Smooth muscle cell (in vitro differentiated cells): ENCODE measurements around the gene ZNF117. TPM values are rescaled to one million over a fixed set of nuclear protein-coding genes. Genes with fewer than 3 reads are reported as not detected.
"Not testable (repeated sequence)": the region's sequence is repeated elsewhere in the genome, so short reads cannot be mapped to it uniquely, and the experiment has no call there.

ENCODE experiments used
- DNase-seq: peaks from one replicate; lab custom pipeline; 2025; ENCODE audit not compliant: unreplicated experiment; lab: John Stamatoyannopoulos, UW
- H2AFZ ChIP-seq: fragments of 200-600 bp; sonication (generic); 2 replicates; pipeline ENCODE4 v1.6.0; 2016; ENCODE audit warnings: antibody characterized with exemption, low read depth, mild to moderate bottlenecking
- H3F3A ChIP-seq: fragments of 200-600 bp; sonication (generic); 2 replicates; pipeline ENCODE4 v1.6.0; 2017; ENCODE audit warnings: antibody characterized with exemption, low read depth
- H3K27ac ChIP-seq: fragments of 200-600 bp; sonication (generic); 2 replicates; pipeline ENCODE4 v1.5.1; 2016; ENCODE audit warnings: low read depth, mild to moderate bottlenecking
- H3K27me3 ChIP-seq: fragments of 200-600 bp; sonication (generic); 2 replicates; pipeline ENCODE4 v1.6.1; 2016; ENCODE audit warnings: low read depth, mild to moderate bottlenecking
- H3K36me3 ChIP-seq: fragments of 200-600 bp; sonication (generic); 2 replicates; pipeline ENCODE4 v1.5.1; 2016; ENCODE audit warnings: low read depth
- H3K4me1 ChIP-seq: fragments of 200-600 bp; sonication (generic); 2 replicates; pipeline ENCODE4 v1.5.1; 2016; ENCODE audit warnings: low read depth
- H3K4me2 ChIP-seq: fragments of 200-600 bp; sonication (generic); 2 replicates; pipeline ENCODE4 v1.6.0; 2016; ENCODE audit warnings: mild to moderate bottlenecking
- H3K4me3 ChIP-seq: fragments of 200-600 bp; sonication (generic); 2 replicates; pipeline ENCODE4 v1.5.1; 2016; ENCODE audit warnings: mild to moderate bottlenecking
- H3K79me2 ChIP-seq: fragments of 200-600 bp; sonication (generic); 2 replicates; pipeline ENCODE4 v1.6.0; 2016; ENCODE audit warnings: low read depth, mild to moderate bottlenecking
- H3K9ac ChIP-seq: fragments of 200-600 bp; sonication (generic); 2 replicates; pipeline ENCODE4 v1.6.0; 2016; ENCODE audit warnings: low read depth
- H3K9me3 ChIP-seq: fragments of 200-600 bp; sonication (generic); replicated peaks from 2 replicates; pipeline ENCODE4 v1.5.1; 2016; ENCODE audit warnings: low read depth
- H4K20me1 ChIP-seq: fragments of 200-600 bp; sonication (generic); 2 replicates; pipeline ENCODE4 v1.6.0; 2016; ENCODE audit warnings: low read depth
- WGBS: methylation state at CpG from one replicate; pipeline ENCODE4 v1.1.7; 2016; ENCODE audit warnings: low lambda C conversion rate; 5-methylcytosine and 5-hydroxymethylcytosine counted together
- polyA plus RNA-seq: library from polyadenylated mRNA; unstranded; fragments of >200 nt; fragmentation: Nextera tagmentation; extraction: Ambion mirVana; gene quantifications from 2 replicates; pipeline ENCODE4 v1.2.1, GENCODE V29; 2016
- total RNA-seq: library from RNA; depleted of rRNA; stranded (reverse); fragments of >200 nt; gene quantifications from 2 replicates; pipeline ENCODE4 v1.2.3, GENCODE V29; 2014

The ZNF117 gene
- total and polyA plus RNA-seq, 2 experiments from 2014 or later: 1.4 to 11.5 TPM

DNA sequence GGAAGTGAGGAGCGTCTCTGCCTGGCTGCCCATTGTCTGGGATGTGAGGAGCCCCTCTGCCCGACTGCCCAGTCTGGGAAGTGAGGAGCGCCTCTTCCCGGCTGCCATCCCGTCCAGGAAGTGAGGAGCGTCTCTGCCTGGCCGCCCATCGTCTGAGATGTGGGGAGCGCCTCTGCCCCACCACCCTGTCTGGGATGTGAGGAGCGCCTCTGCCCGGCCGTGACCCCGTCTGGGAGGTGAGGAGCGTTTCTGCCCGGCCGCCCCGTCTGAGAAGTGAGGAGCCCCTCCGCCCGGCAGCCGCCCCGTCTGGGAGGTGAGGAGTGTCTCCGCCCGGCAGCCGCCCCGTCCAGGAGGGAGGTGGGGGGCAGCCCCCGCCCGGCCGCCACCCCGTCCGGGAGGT, 42.6 kb upstream of the ZNF117 start:
- H3K4me3 ChIP-seq, H3F3A ChIP-seq, H4K20me1 ChIP-seq, H3K27ac ChIP-seq, H2AFZ ChIP-seq, H3K36me3 ChIP-seq, DNase-seq, H3K27me3 ChIP-seq, H3K9me3 ChIP-seq, H3K79me2 ChIP-seq, H3K9ac ChIP-seq, H3K4me1 ChIP-seq, H3K4me2 ChIP-seq: not testable (repeated sequence)
- WGBS: 97% methylated on average over 9 of the region's 30 CpGs

DNA sequence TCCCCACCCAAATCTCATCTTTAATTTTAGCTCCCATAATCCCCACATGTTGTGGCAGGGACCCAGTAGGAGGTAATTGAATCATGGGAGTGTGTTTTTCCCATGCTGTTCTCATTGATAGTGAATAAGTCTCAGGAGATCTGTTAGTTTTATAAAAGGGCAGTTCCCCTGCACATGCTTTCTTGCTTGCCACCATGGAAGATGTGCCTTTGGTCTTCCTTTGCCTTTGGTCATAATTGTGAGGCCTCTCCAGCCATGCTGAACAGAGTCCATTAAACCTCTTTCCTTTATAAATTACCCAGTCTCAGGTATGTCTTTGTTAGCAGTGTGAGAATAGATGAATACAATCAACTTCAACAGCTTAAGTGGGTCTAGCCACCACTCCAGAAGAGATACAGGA, 34.2 kb upstream of the ZNF117 start:
- H3F3A ChIP-seq, H4K20me1 ChIP-seq, H3K4me3 ChIP-seq, H3K4me2 ChIP-seq, H3K79me2 ChIP-seq, H2AFZ ChIP-seq, H3K9me3 ChIP-seq, H3K27me3 ChIP-seq, H3K9ac ChIP-seq, H3K4me1 ChIP-seq, DNase-seq, H3K36me3 ChIP-seq, H3K27ac ChIP-seq: not testable (repeated sequence)

DNA sequence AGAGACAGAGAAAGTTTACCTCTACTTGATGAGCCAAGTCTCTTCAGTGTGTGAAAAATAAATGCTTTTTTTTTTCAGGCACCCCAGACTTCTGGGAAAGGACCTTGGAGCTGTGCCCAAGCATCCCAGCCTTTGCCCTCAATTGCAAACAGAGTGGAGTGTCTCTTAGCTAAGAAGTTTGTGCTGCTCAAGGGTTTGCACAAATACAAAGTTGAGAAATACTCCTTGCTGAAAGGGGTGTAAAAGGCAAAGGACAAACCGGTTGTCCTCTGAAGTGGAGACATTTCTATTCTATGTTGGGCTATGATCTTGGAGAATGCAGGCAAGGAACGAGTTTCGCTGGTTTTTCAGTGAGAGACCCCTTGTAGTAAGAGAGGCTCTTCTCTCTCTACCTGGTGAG, 30.1 kb upstream of the ZNF117 start:
- WGBS: 95% methylated on average over 2 of the region's 3 CpGs
- not testable (repeated sequence) for H3K4me2 ChIP-seq

DNA sequence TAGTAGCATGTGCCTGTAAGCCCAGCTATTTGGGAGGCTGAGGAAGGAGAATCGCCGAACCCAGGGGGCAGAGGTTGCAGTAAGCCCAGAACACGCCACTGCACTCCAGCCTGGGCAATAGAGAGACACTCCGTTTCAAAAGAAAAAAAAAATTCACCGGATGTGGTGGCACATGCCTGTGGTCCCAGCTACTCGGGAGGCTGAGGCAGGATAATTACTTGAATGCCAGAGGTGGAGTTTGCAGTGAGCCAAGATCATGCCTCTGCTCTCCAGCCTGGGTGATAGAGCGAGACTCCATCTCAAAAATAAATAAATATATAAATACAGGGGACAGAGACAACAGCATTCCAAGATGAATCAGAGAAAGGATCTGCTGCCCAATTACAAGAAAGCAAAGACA, 19.0 kb upstream of the ZNF117 start:
- H3K9me3 ChIP-seq, H3F3A ChIP-seq, H3K4me3 ChIP-seq, H3K27me3 ChIP-seq, H3K27ac ChIP-seq, H2AFZ ChIP-seq, H3K4me1 ChIP-seq, H3K9ac ChIP-seq, DNase-seq, H3K4me2 ChIP-seq, H4K20me1 ChIP-seq, H3K36me3 ChIP-seq: not testable (repeated sequence)
- 80% methylated on average over 7 of the region's 7 CpGs for WGBS
- H3K79me2 ChIP-seq: peaks cover 13% of the 10 kb centered on the region

More for the DNA sequence above, 30.1 kb upstream of the ZNF117 start:
- DNase-seq, H3K27me3 ChIP-seq, H2AFZ ChIP-seq, H3K36me3 ChIP-seq, H3K79me2 ChIP-seq, H4K20me1 ChIP-seq, H3K9me3 ChIP-seq, H3K4me3 ChIP-seq, H3K4me1 ChIP-seq, H3F3A ChIP-seq, H3K27ac ChIP-seq, H3K9ac ChIP-seq: not testable (repeated sequence)

- 87% methylated on average over 2 of the region's 2 CpGs for WGBS
- not testable (repeated sequence) for DNase-seq
Observed at GRCh38 chr7:65009394-65009793, 18.6 kb upstream of the ZNF117 start.

GRCh38 chr7:65007036-65007435, 16.2 kb upstream of the ZNF117 start:
- H3K36me3 ChIP-seq, DNase-seq, H3K9ac ChIP-seq, H3K9me3 ChIP-seq, H3K27me3 ChIP-seq, H3F3A ChIP-seq: not testable (repeated sequence)
- Histone ChIP-seq H3K79me2 (peaks cover 42% of the 10 kb centered on the region), H3K27ac (peak overlapping the region; percentile 83), H2AFZ (peak overlapping the region; percentile 94), H3K4me1 (peaks cover 11% of the 10 kb centered on the region), H3K4me3 (peak overlapping the region; percentile 84), H4K20me1 (peaks cover 14% of the 10 kb centered on the region), H3K4me2 (peak overlapping the region; percentile 94)
- WGBS: 73% methylated on average over 4 of the region's 4 CpGs

More at GRCh38 chr7:65009394-65009793, 18.6 kb upstream of the ZNF117 start:
- not testable (repeated sequence) for H3K4me2 ChIP-seq, H2AFZ ChIP-seq, H3K27me3 ChIP-seq, H4K20me1 ChIP-seq, H3K36me3 ChIP-seq, H3K4me3 ChIP-seq, H3K9me3 ChIP-seq, H3K9ac ChIP-seq, H3K27ac ChIP-seq, H3F3A ChIP-seq
- peaks cover 18% of the 10 kb centered on the region for H3K79me2 ChIP-seq
- H3K4me1 ChIP-seq: peaks cover 11% of the 10 kb centered on the region
